ENCODE data around the gene RABL6. TPM values are rescaled to one million over a fixed set of nuclear protein-coding genes. Genes with fewer than 3 reads are reported as not detected.

Gene RABL6
- total RNA-seq, 1 donor from 2014 or later = 116 TPM

DNA sequence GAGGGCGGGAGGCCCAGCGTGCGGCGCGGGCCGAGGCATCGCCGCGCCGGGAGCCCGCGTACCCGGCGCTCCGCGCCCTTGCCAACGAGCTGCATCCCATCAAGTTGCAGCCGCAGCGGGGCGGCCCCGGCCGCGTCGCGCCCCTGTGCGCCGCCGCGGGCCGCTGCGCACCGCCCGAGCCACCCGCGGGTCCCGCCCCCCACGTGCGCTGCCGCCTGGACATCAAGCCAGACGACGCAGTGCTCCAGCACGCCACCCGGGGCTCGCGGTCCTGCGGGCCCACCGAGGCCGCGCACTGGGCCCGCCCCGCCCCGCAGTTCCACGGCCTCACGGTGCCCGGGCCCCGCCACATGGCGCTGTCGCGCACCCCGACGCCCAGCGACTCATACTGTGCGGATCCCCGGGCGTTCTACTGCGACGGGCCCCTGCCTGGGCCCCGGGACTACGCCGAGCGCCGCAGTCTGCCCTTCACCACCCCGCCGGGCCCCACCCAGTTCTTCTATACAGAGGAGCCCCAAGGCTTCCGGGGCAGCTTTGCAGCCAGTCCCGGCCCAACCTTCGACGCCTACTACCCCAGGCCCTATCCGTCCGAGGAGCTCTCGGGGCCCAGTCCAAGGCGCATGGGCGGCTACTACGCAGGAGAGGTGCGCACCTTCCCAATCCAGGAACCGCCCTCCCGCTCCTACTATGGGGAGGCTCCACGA lies 37.2 kb downstream of the RABL6 start:
- intact Hi-C loops (cut with micrococcal nuclease) = loop anchor here (5.0 kb wide), 4 partner anchors 53 to 202 kb away; partner anchors contain the start of genes NPDC1, PAXX and TMEM141

DNA sequence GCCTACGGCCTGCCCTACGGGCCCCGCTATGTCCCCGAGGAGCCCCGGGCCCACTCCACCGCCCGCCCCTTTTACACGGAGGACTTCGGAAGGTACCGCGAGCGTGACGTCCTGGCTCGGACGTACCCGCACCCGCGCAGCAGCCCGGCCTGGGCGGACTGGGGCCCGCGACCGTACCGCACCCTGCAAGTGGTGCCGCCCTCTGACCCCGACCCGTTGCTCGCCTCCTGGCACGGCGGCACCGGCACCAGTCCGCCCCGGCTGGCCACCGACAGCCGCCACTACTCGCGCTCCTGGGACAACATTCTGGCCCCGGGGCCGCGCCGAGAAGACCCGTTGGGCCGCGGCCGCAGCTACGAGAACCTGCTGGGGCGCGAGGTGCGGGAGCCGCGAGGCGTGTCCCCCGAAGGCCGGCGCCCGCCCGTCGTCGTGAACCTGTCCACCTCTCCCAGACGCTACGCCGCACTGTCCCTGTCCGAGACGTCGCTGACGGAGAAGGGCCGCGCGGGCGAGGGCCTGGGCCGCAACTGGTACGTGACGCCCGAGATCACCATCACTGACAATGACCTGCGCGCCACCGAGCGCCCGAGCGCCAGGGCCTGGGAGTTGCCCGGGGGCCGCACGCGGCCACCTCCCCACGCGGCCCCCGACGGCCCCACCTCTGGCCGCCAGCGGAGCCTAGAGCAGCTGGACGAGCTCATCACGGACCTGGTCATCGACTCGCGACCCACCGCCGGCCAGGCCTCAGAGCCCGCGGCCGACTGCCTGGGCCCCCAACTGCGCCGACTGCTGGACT lies 37.9 kb downstream of the RABL6 start:
- intact Hi-C loops (cut with micrococcal nuclease) = loop anchor here (5.0 kb wide), 4 partner anchors 53 to 202 kb away; partner anchors contain the start of genes NPDC1, PAXX and TMEM141

DNA sequence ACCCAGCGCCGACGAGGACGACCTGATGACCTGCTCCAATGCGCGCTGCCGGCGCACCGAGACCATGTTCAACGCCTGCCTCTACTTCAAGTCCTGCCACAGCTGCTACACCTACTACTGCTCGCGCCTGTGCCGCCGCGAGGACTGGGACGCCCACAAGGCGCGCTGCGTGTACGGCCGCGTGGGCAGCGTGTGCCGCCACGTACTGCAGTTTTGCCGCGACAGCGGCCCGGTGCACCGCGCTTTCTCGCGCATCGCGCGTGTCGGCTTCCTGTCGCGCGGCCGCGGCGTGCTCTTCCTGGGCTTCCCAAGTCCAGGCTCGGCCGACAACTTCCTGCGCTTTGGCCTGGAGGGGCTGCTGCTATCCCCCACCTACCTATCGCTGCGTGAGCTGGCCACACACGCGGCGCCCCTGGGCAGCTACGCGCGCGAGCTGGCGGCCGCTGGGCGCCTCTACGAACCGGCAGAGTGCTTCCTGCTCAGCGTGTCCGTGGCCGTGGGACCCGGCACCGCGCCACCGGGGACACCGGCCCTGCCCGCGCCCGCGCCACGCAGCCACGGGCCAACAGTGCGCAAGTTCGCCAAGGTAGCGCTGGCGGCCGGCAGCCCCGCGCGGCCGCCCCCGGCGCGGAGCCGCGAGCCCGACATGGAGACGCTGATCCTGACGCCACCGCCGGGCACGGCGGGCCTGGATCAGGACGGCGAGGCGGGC lies 38.8 kb downstream of the RABL6 start:
- intact Hi-C loops (cut with micrococcal nuclease) = loop anchor here (5.0 kb wide), 4 partner anchors 54 to 201 kb away; partner anchors contain the start of genes NPDC1, PAXX and TMEM141

- intact Hi-C loops (cut with micrococcal nuclease) = loop anchor here (5.0 kb wide), 4 partner anchors 55 to 200 kb away; partner anchors contain the start of genes NPDC1, PAXX and TMEM141
Measured at GRCh38 chr9:136847088-136847825, 39.5 kb downstream of the RABL6 start.

DNA sequence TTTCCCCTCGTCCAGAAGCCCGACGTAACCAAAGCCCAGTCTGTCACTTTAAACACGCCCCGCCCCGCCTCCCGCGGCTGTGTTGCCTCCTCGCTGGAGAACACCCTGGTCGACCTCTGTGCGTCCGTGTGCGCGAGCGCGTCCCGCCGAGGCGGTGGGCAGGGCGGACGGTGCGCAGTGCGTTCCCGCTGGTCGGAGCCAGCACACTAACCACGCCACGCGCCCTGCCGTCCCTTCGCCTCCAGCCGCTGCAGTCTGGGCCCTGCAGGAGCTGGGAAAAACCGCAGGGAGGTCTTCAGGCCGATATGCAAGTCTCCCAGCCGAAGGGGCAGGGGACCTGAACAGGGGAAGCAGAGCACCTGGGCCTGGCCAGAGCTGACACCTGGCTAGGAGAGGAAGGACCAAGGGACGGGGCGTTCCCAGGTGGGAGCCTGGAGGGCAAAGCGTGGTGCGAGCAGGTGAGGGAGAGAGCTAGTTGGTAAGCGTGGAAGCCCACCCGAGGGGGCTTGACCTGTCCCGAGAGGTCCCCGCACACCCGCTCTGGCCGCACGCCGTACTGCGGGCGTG lies 40.2 kb downstream of the RABL6 start:
- intact Hi-C loops (cut with micrococcal nuclease) = loop anchor here (1.0 to 5.0 kb wide), 7 partner anchors 34 to 199 kb away; partner anchors contain the start of genes ABCA2, NPDC1, PAXX and TMEM141

GRCh38 chr9:136848393-136849037 lies 40.8 kb downstream of the RABL6 start:
- intact Hi-C loops (cut with micrococcal nuclease) = loop anchor here (1.0 to 5.0 kb wide), 9 partner anchors 18 to 199 kb away; partner anchors contain the start of genes ABCA2, EDF1, NPDC1 and PAXX

DNA sequence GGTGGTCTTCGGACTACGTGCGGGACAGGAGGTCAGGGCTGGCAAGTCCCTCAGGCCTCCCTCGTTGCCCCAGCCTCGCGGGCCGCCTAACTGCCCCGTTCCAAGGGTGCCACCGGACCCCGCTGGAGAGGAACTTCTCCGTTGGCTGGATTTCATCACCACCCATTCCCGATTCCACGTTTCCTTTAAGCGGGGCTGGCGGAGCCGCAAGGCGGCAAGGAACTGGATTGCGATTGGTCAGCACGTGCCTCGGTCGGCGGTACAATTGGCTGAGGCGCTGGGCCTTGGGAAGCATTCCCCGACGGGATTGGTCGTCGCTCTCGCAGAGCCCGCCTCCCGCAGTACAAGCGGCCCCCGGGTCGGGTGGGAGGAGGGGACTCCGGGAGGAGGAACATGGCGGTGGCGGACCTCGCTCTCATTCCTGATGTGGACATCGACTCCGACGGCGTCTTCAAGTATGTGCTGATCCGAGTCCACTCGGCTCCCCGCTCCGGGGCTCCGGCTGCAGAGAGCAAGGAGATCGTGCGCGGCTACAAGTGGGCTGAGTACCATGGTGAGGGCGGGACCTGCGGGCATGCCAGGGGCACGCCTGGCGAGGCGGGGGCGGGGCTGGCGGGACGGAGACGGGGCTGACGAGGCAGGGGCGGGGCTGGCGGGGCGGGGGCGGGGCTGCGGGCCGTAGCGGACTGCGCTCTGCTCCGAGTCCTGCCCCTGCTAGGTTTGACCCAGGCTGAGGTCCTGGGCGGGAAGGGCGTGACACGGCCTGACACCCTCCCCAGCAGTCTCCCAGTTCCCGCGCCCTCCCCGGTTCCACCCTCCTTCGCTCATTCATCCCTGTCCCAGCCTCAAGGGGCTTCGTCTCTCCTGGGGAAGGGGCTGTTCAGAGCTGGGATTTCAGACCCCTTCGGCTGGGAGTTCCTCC lies 41.6 kb downstream of the RABL6 start, which contains the start of gene PHPT1:
Gene PHPT1, plus strand, starts transcription at position 372 of the 922 bp plus-strand sequence. Its CDS starts 22 bp downstream, at position 394.
- intact Hi-C loops (cut with micrococcal nuclease) = loop anchor here (1.0 to 5.0 kb wide), 8 partner anchors 17 to 198 kb away; partner anchors contain the start of genes ABCA2, EDF1, NPDC1 and PAXX

GRCh38 chr9:136849960-136850865 lies 42.5 kb downstream of the RABL6 start:
- intact Hi-C loops (cut with micrococcal nuclease) = loop anchor here (1.0 to 5.0 kb wide), 8 partner anchors 16 to 197 kb away; partner anchors contain the start of genes ABCA2, EDF1, NPDC1 and PAXX

DNA sequence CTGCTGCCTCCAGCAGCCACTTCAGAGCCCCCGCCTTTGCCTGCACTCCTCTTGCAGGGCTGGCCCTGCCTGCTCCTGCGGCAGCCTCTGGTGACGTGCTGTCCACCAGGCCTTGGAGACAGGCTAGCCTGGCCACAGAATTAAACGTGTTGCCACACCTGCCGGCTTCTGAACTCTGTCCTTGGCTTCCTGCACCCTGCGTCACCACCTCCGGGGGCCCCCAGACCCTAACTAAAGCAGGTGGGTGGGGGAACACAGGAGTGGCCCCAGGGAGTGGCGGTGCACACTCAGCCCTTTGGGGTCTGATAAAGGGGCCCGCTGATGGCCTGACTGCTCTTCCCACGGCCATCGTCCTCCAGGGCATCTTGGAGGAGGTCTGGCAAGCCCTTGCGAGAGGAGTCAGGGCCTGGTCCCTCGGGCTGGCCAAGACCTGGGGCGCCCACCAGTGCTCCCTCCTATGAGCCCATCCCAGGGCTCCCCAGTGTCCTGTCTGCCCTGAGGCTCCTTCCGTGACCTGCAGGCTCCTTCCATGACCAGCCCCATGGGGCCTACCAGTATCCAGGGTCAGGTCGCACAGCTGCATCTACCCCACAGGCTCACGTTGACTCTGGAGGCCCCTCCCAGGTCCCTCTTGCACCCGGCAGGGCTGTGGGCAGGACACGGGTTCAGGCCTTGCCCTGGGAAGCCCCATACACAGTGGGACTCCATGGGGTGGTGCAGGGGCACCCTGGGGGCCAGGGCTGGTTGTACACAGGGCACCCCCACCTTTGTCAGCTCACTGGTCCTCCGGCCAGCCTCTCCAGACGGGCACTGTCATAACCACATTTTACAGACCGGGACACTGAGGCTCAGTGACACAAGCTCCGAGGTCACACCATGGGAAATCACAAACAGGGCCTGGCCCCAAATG lies 43.4 kb downstream of the RABL6 start:
- intact Hi-C loops (cut with micrococcal nuclease) = no loop called here

GRCh38 chr9:136851941-136852663 lies 44.4 kb downstream of the RABL6 start, which contains the start of gene MAMDC4:
Gene MAMDC4 (plus strand): TSS chr9:136852346. CDS start chr9:136852417, 71 bp downstream.
- intact Hi-C loops (cut with micrococcal nuclease) = no loop called here

DNA sequence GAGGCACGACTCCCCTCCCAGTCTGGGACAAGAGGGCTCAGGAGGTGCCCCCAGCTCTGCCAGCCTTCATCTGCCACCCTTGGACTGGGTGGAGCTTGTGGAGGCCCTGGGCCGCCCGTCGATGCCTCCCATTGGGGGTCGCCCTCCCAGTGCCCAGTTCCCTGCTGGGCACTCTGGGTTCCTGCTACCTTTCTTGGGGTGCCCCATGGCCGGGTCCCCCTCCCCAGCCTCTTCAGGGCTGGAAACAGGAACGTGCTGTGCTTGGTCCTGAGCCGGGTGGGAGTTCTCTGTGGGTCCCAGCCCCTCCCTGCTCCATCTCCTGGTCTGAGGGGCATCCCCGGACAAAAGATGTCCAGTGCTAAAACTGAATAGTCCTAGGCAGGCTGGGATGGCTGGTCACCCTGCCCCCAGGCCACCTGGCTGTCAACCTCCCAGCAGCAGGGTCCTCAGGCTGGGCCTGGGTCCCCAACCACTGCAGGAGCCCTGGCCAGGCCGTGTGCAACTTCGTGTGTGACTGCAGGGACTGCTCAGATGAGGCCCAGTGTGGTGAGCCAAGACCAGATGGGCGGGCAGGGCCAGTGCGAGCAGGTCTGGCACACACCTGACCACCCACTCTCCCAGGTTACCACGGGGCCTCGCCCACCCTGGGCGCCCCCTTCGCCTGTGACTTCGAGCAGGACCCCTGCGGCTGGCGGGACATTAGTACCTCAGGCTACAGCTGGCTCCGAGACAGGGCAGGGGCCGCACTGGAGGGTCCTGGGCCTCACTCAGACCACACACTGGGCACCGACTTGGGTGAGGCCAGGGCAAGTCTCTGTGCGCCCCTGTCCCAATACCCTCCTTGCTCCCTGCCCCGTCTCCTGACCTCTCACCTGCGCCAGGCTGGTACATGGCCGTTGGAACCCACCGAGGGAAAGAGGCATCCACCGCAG lies 45.2 kb downstream of the RABL6 start:
- intact Hi-C loops (cut with micrococcal nuclease) = no loop called here

DNA sequence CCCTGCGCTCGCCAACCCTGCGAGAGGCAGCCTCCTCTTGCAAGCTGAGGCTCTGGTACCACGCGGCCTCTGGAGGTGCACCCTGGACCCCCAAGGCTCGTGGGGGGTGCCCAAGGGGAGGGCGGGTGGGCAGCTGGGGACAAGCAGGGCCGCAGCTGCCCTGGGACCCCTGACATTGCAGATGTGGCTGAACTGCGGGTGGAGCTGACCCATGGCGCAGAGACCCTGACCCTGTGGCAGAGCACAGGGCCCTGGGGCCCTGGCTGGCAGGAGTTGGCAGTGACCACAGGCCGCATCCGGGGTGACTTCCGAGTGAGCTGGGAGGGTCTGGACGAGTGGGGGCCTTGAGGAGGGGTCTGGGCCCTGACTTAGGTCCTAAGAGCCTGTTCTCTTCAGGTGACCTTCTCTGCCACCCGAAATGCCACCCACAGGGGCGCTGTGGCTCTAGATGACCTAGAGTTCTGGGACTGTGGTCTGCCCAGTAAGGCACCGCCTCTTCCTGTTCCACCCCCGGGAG lies 45.9 kb downstream of the RABL6 start:
- intact Hi-C loops (cut with micrococcal nuclease) = no loop called here

DNA sequence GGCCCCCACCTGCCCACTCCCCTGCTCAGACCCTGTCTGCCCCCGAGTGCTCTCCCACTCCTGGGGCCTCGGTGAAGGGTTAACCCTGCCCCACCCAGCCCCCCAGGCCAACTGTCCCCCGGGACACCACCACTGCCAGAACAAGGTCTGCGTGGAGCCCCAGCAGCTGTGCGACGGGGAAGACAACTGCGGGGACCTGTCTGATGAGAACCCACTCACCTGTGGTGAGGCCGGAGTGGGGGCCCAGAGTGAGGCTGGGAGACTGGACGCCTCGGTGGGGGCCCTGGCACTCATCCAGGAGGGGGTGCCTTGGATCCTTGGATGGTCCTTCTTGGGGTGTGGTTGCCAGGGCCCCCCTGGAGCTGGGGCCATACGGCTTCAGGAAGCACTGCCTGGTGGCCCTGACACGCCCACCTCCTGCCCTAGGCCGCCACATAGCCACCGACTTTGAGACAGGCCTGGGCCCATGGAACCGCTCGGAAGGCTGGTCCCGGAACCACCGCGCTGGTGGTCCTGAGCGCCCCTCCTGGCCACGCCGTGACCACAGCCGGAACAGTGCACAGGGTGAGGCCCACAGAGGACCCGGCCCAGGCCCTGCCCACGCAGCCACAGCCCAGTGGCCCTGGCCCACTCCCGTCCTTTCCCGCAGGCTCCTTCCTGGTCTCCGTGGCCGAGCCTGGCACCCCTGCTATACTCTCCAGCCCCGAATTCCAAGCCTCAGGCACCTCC lies 46.5 kb downstream of the RABL6 start:
- intact Hi-C loops (cut with micrococcal nuclease) = no loop called here

Data from T-helper 2 cell treated with Interferon-gamma antibody and Interleukin-4, amounts not matched to agents 100 ng/mL and 5 ng/mL, for 36 hours (primary cell).